ENCODE measurements around the gene GPR152. TPM values are rescaled to one million over a fixed set of nuclear protein-coding genes. Genes with fewer than 3 reads are reported as not detected.
"Not testable (repeated sequence)": the region's sequence is repeated elsewhere in the genome, so short reads cannot be mapped to it uniquely, and the experiment has no call there.

GPR152 gene
- total RNA-seq, 1 experiment from 2014 or later = not detected

GRCh38 chr11:67439321-67440228 lies 13.0 kb downstream of the GPR152 start:
- DNase-seq (ENCODE audit: low spot score) = peak; percentile 39

GRCh38 chr11:67438158-67438902 lies 14.2 kb downstream of the GPR152 start:
- no peak for DNase-seq (ENCODE audit: low spot score)

- DNase-seq (ENCODE audit: low spot score) = no peak
Observed at GRCh38 chr11:67437809-67438157, 14.7 kb downstream of the GPR152 start.

GRCh38 chr11:67437082-67437808 lies 15.3 kb downstream of the GPR152 start, which contains the start of gene PTPRCAP:
PTPRCAP (minus strand) TSS chr11:67437682; CDS start chr11:67437619, 63 bp downstream.
- no peak for DNase-seq (ENCODE audit: low spot score)

- peak; percentile 33 for DNase-seq (ENCODE audit: low spot score)
Observed at GRCh38 chr11:67436459-67437081, 16.0 kb downstream of the GPR152 start.

- DNase-seq (ENCODE audit: low spot score) = no peak
Observed at GRCh38 chr11:67435727-67436458, 16.6 kb downstream of the GPR152 start.

GRCh38 chr11:67435031-67435726 lies 17.4 kb downstream of the GPR152 start:
- DNase-seq (ENCODE audit: low spot score) = no peak

- DNase-seq (ENCODE audit: low spot score) = no peak
Observed at GRCh38 chr11:67434395-67434881, 18.1 kb downstream of the GPR152 start.

- no peak for DNase-seq (ENCODE audit: low spot score)
Observed at GRCh38 chr11:67433536-67434394, 18.8 kb downstream of the GPR152 start.

- no peak for DNase-seq (ENCODE audit: low spot score)
Observed at GRCh38 chr11:67432655-67433349, 19.7 kb downstream of the GPR152 start.

- no peak for DNase-seq (ENCODE audit: low spot score)
Observed at GRCh38 chr11:67431346-67432249, 20.9 kb downstream of the GPR152 start.

GRCh38 chr11:67429722-67430121 lies 22.8 kb downstream of the GPR152 start:
- DNase-seq (ENCODE audit: low spot score) = no peak

- no peak for DNase-seq (ENCODE audit: low spot score)
Observed at GRCh38 chr11:67429038-67429668, 23.4 kb downstream of the GPR152 start.

- DNase-seq (ENCODE audit: low spot score) = peak; percentile 94
Observed at GRCh38 chr11:67428052-67429001, 24.2 kb downstream of the GPR152 start, which contains the start of gene RPS6KB2. RPS6KB2 (plus strand) TSS chr11:67428494; CDS start chr11:67428546, 52 bp downstream.

- DNase-seq (ENCODE audit: low spot score) = not testable (repeated sequence)
Observed at GRCh38 chr11:67427364-67427859, 25.1 kb downstream of the GPR152 start.
